GM19351 (cell line): ENCODE measurements around the gene BAG1.

Source experiments
- ATAC-seq: cut with Tn5 transposase; IDR thresholded peaks from one replicate; pipeline ENCODE4 v1.9.1; 2021; ENCODE audit warnings: mild to moderate bottlenecking, moderate library complexity; ENCODE audit not compliant: unreplicated experiment

BAG1 gene

GRCh38 chr9:33245341-33245740, 19.2 kb downstream of the BAG1 start:
- ATAC-seq, result no peak

- no peak for ATAC-seq
Measured at GRCh38 chr9:33244137-33244784, 20.2 kb downstream of the BAG1 start.

GRCh38 chr9:33242609-33243134, 21.8 kb downstream of the BAG1 start:
- no peak for ATAC-seq

- no peak for ATAC-seq
Measured at GRCh38 chr9:33241298-33241697, 23.2 kb downstream of the BAG1 start.

GRCh38 chr9:33239921-33240320, 24.6 kb downstream of the BAG1 start, which contains the start of gene SPINK4:
SPINK4 (plus strand) TSS chr9:33240167; CDS start chr9:33240209, 42 bp downstream.
- no peak for ATAC-seq

- no peak for ATAC-seq
Measured at GRCh38 chr9:33236571-33236970, 27.9 kb downstream of the BAG1 start.

GRCh38 chr9:33234511-33235467, 29.7 kb downstream of the BAG1 start:
- ATAC-seq, result no peak

GRCh38 chr9:33233626-33234342, 30.7 kb downstream of the BAG1 start:
- no peak for ATAC-seq

GRCh38 chr9:33232815-33233214, 31.7 kb downstream of the BAG1 start:
- ATAC-seq, result no peak

- no peak for ATAC-seq
Measured at GRCh38 chr9:33231623-33231942, 32.9 kb downstream of the BAG1 start.

- no peak for ATAC-seq
Measured at GRCh38 chr9:33230756-33231622, 33.5 kb downstream of the BAG1 start.

GRCh38 chr9:33229359-33230114, 35.0 kb downstream of the BAG1 start:
- ATAC-seq, result no peak

GRCh38 chr9:33228606-33229005, 35.9 kb downstream of the BAG1 start:
- no peak for ATAC-seq

- no peak for ATAC-seq
Measured at GRCh38 chr9:33227741-33228140, 36.8 kb downstream of the BAG1 start.

- ATAC-seq, result peak; percentile 75
Measured at GRCh38 chr9:33227008-33227398, 37.5 kb downstream of the BAG1 start.

- peak; percentile 29 for ATAC-seq
Measured at GRCh38 chr9:33225319-33226147, 39.0 kb downstream of the BAG1 start.

GRCh38 chr9:33223696-33224095, 40.8 kb downstream of the BAG1 start:
- no peak for ATAC-seq

GRCh38 chr9:33222031-33222430, 42.5 kb downstream of the BAG1 start:
- ATAC-seq, result no peak

GRCh38 chr9:33221568-33221884, 43.0 kb downstream of the BAG1 start:
- no peak for ATAC-seq
